ENCODE data around the gene SRRD.

Gene SRRD

DNA sequence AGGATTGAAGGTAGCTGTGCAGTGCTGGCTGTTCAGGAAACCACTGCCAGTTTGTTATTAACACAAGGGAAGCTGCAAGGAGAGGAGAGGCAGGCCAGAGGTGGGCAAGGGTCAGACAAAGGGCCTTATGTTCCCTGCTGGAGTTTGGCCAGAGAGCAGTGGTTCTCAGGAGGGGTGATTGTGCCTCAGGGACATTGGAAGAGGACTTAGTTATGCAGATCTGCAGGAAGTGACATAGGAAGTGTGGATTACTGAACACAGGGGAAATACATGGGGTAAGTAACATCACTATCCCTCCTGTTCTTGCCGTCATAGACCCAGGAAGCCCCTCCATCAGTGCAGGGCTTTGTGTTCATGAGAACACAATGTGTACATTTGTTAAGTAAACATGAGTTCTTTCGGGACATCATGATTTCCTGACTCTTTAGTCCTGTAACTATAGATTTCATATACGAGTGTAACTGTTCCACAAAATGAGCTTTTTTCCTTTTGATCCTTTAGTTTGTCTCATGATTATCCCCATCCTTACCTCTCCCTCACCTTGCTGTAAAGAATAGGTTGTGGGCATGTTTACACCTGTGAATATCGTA is 5.9 kb downstream of the SRRD start:
- no peak overlapping the region for H3K4me3 ChIP-seq (replicated peaks; ENCODE audit: low read depth, low read length)
- DNase-seq (ENCODE audit: extremely low read depth, low read depth) = no peak
- TF ChIP-seq, protein P1, sequence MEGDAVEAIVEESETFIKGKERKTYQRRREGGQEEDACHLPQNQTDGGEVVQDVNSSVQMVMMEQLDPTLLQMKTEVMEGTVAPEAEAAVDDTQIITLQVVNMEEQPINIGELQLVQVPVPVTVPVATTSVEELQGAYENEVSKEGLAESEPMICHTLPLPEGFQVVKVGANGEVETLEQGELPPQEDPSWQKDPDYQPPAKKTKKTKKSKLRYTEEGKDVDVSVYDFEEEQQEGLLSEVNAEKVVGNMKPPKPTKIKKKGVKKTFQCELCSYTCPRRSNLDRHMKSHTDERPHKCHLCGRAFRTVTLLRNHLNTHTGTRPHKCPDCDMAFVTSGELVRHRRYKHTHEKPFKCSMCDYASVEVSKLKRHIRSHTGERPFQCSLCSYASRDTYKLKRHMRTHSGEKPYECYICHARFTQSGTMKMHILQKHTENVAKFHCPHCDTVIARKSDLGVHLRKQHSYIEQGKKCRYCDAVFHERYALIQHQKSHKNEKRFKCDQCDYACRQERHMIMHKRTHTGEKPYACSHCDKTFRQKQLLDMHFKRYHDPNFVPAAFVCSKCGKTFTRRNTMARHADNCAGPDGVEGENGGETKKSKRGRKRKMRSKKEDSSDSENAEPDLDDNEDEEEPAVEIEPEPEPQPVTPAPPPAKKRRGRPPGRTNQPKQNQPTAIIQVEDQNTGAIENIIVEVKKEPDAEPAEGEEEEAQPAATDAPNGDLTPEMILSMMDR (IDR thresholded peaks at IDR 0.05; ENCODE audit: low read depth, low read length, missing control alignments) = no peak

DNA sequence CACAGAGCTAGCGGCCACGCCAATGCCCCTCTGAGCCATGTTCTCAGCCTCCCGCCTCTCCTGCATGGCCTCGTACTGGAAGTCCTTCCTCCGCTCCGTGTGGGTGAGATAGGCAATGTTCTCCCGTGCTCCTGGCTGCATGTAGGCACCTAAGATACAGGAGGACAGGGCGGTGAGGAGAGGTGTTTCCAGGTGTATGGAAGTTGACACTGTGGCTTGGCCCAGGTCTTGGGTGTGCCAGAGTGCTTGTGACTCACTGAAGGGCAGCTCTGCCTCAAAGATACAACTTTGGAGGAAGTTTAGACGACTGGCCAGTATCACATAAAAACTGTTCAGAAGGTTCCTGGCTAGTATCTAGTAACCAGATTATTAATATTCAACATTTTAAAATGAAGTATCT is 8.5 kb downstream of the SRRD start:
- TF ChIP-seq, protein P1 (IDR thresholded peaks at IDR 0.05; ENCODE audit: low read depth, low read length, missing control alignments) = no peak
- no peak overlapping the region for H3K4me3 ChIP-seq (replicated peaks; ENCODE audit: low read depth, low read length)
- DNase-seq (ENCODE audit: extremely low read depth, low read depth) = no peak

DNA sequence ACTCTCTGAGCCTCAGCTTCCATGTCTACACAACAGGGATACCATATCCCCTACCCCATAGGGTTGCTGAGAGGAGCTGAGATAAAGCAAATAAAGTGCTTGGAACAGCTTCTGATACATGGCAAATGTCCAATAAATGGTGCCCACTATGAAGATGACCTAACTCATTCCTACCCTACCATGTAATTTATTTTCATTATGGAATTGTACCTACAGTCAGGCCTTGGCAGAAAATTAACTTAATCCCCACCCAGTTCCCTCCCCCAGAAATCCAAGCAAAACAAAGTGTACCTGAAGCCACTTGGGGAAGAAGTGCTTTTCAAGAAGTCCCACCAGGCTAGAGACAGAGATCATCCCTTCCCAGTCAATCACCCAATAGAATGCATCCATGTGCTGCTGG is 10.8 kb downstream of the SRRD start:
- DNase-seq (ENCODE audit: extremely low read depth, low read depth) = no peak
- TF ChIP-seq, protein P1 (IDR thresholded peaks at IDR 0.05; ENCODE audit: low read depth, low read length, missing control alignments) = no peak
- H3K4me3 ChIP-seq (replicated peaks; ENCODE audit: low read depth, low read length) = no peak overlapping the region

DNA sequence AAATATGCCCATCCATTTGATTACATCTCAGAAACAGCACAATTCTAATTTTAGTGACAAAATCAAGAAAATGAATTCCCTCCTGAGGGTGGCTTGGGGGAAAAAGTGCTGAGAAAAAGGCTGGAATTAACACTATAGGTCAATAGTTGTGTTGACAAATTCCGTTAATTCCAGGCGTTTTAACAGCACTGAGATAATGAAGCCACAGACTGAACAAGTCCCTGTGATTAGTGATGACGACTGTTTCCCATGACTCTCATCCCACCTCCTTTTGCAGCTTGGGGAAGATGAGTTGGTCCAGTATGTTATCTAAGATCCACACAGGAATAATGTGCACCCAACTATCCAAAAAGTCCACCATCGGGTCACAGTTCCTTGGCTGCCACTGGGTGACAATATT is 12.8 kb downstream of the SRRD start:
- DNase-seq (ENCODE audit: extremely low read depth, low read depth) = no peak
- TF ChIP-seq, protein P1 (IDR thresholded peaks at IDR 0.05; ENCODE audit: low read depth, low read length, missing control alignments) = no peak
- H3K4me3 ChIP-seq (replicated peaks; ENCODE audit: low read depth, low read length) = no peak overlapping the region

DNA sequence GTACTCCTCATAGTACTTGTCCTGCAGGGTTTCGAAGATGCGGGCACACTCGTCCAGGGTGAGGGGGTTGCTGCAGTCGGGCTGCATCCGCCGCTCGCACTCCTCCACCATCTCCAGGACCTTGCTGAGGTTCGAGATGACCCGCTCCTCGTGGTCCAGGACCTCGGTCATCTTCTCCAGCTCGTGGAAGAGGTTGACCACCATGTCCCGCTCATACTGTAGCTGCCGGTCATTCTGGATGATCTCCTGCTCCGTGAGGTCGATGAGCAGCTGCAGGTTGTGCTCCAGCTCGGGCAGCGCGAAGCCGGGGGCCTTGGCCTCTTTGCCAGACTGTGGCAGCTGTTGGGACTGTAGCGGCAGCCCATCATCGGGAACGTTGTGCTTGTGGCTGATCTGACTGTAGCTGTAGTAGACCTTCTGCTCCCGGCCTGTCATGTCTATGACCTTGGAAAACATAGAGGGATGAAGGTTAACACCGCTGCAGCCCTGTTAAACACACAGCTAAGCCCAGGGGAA is 15.6 kb downstream of the SRRD start:
- TF ChIP-seq, protein P1 (IDR thresholded peaks at IDR 0.05; ENCODE audit: low read depth, low read length, missing control alignments) = no peak
- DNase-seq (ENCODE audit: extremely low read depth, low read depth) = no peak
- no peak overlapping the region for H3K4me3 ChIP-seq (replicated peaks; ENCODE audit: low read depth, low read length)

GRCh38 chr22:26501996-26502395 is 18.3 kb downstream of the SRRD start:
- no peak for DNase-seq (ENCODE audit: extremely low read depth, low read depth)
- TF ChIP-seq, protein P1 (IDR thresholded peaks at IDR 0.05; ENCODE audit: low read depth, low read length, missing control alignments) = no peak
- no peak overlapping the region for H3K4me3 ChIP-seq (replicated peaks; ENCODE audit: low read depth, low read length)

Data from HFF-Myc (cell line).